SK-N-MC (cell line): ENCODE results near the gene CCDC8.

Source experiments
- EZH2 ChIP-seq: fragments of 200-600 bp; sonication (generic); IDR thresholded peaks from one replicate; pipeline ENCODE4 v1.6.1; 2017; ENCODE audit warnings: antibody characterized with exemption
- POLR2AphosphoS5 ChIP-seq: IDR thresholded peaks from 2 replicates; pipeline ENCODE4 v1.6.1; 2012; ENCODE audit warnings: mild to moderate bottlenecking, low read depth, low read length, borderline replicate concordance

GRCh38 chr19:46381756-46382345 lies 31.5 kb downstream of the CCDC8 start:
- no peak for TF ChIP-seq EZH2
- no peak for TF ChIP-seq POLR2AphosphoS5
